Measurements from ENCODE around the gene DUSP15. TPM values are rescaled to one million over a fixed set of nuclear protein-coding genes. Genes with fewer than 3 reads are reported as not detected.

Gene DUSP15
- total RNA-seq, 1 experiment from 2014 or later: 9.1 TPM

DNA sequence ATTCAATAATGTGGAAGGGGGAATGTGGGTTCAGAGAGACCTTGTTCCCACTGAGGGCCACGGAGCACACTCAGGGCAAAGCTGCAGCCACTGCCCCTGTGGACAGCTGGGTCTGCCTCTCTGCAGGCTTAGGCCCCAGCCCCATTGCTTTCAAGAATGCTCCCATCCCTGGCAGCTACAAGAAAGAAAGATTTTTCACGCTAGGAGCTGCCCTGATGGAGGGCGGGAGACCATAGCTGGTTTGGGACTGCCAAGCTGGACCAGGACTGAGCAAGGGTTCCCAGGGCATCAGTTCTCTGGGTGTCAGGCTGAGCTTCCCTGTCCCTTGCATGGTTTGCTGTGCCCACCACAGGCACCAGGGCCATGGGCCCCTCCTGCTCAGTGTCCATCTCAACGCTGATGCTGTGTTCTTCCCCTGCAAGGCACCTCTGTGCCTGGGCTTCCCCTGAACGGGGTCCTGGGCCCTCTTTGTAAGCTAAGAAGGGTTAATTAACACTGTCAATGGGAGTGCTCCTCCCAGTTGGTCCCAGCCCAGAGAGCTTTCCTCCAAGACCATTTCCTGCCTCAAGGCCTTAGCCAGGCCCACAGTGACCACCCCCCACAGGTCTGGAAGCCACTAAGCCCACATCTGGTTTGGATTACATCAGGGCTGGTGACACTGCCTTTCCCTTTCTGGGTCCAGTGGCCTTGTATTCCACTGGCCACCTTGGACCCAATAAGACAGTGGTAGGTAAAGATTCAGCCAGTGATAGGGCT lies 33.3 kb downstream of the DUSP15 start:
- intact Hi-C loops (cut with micrococcal nuclease; ENCODE audit: unreplicated experiment): no loop called here
- peaks cover 5% of the 10 kb centered on the region for H3K4me1 Mint-ChIP-seq (ENCODE audit: low read depth, unreplicated experiment)
- ChIA-PET CTCF (interaction anchor here (0.6 to 2.5 kb wide), 5 partner anchors 10 to 267 kb away, joined by 3 to 14 read pairs (median 7); no protein-coding TSS in a partner anchor), POLR2A (no interaction called here)
- no peaks in the 10 kb centered on the region for H3K36me3 Mint-ChIP-seq (ENCODE audit: insufficient read depth, unreplicated experiment)
- H3K9me3 Mint-ChIP-seq (ENCODE audit: unreplicated experiment): no peaks in the 10 kb centered on the region
- no peak overlapping the region for H3K4me3 Mint-ChIP-seq (ENCODE audit: unreplicated experiment)
- Histone ChIP-seq H3K9me3 (no peaks in the 10 kb centered on the region), H3K4me3 (ENCODE audit: low read depth, low read length) (no peak overlapping the region), H3K4me1 (peaks cover 13% of the 10 kb centered on the region), H3K36me3 (ENCODE audit: control insufficient read depth, insufficient read depth, low read length) (no peaks in the 10 kb centered on the region), H3K27me3 (replicated peaks; ENCODE audit: control insufficient read depth, insufficient read depth, low read length) (no peaks in the 10 kb centered on the region)
- no peak overlapping the region for H3K27ac Mint-ChIP-seq (ENCODE audit: unreplicated experiment)
- TF ChIP-seq, protein P1, sequence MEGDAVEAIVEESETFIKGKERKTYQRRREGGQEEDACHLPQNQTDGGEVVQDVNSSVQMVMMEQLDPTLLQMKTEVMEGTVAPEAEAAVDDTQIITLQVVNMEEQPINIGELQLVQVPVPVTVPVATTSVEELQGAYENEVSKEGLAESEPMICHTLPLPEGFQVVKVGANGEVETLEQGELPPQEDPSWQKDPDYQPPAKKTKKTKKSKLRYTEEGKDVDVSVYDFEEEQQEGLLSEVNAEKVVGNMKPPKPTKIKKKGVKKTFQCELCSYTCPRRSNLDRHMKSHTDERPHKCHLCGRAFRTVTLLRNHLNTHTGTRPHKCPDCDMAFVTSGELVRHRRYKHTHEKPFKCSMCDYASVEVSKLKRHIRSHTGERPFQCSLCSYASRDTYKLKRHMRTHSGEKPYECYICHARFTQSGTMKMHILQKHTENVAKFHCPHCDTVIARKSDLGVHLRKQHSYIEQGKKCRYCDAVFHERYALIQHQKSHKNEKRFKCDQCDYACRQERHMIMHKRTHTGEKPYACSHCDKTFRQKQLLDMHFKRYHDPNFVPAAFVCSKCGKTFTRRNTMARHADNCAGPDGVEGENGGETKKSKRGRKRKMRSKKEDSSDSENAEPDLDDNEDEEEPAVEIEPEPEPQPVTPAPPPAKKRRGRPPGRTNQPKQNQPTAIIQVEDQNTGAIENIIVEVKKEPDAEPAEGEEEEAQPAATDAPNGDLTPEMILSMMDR (IDR thresholded peaks at IDR 0.05; ENCODE audit: insufficient read depth in 1 of 2, low read depth in 1 of 2, low read length in 1 of 2, severe bottlenecking in 1 of 2, unreplicated experiment in 1 of 2): no peak
- no peak for DNase-seq
- no TSS peak for BruUV-seq (replicated peaks)
- H3K27me3 Mint-ChIP-seq (ENCODE audit: insufficient read depth, unreplicated experiment): no peaks in the 10 kb centered on the region

- no TSS peak for BruUV-seq (replicated peaks)
- Mint-ChIP-seq H3K27me3 (ENCODE audit: insufficient read depth, unreplicated experiment) (no peaks in the 10 kb centered on the region), H3K4me3 (ENCODE audit: unreplicated experiment) (no peak overlapping the region), H3K27ac (ENCODE audit: unreplicated experiment) (no peak overlapping the region), H3K9me3 (ENCODE audit: unreplicated experiment) (no peaks in the 10 kb centered on the region), H3K36me3 (ENCODE audit: insufficient read depth, unreplicated experiment) (no peaks in the 10 kb centered on the region), H3K4me1 (ENCODE audit: low read depth, unreplicated experiment) (peaks cover 5% of the 10 kb centered on the region)
- peak; percentile 58 to 76 for DNase-seq
- ChIA-PET CTCF (interaction anchor here (0.8 to 2.5 kb wide), 5 partner anchors 9 to 112 kb away, joined by 3 to 14 read pairs (median 7); no protein-coding TSS in a partner anchor), POLR2A (no interaction called here)
- H3K4me3 ChIP-seq (ENCODE audit: low read depth, low read length): no peak overlapping the region
- H3K27me3 ChIP-seq (replicated peaks; ENCODE audit: control insufficient read depth, insufficient read depth, low read length): no peaks in the 10 kb centered on the region
- H3K4me1 ChIP-seq: peaks cover 13% of the 10 kb centered on the region
- TF ChIP-seq, protein P1 (IDR thresholded peaks at IDR 0.05; ENCODE audit: insufficient read depth in 1 of 2, low read depth in 1 of 2, low read length in 1 of 2, severe bottlenecking in 1 of 2, unreplicated experiment in 1 of 2): no peak
- intact Hi-C loops (cut with micrococcal nuclease; ENCODE audit: unreplicated experiment): no loop called here
- no peaks in the 10 kb centered on the region for H3K36me3 ChIP-seq (ENCODE audit: control insufficient read depth, insufficient read depth, low read length)
- no peaks in the 10 kb centered on the region for H3K9me3 ChIP-seq
Observed at GRCh38 chr20:31835977-31836852, 34.1 kb downstream of the DUSP15 start.

DNA sequence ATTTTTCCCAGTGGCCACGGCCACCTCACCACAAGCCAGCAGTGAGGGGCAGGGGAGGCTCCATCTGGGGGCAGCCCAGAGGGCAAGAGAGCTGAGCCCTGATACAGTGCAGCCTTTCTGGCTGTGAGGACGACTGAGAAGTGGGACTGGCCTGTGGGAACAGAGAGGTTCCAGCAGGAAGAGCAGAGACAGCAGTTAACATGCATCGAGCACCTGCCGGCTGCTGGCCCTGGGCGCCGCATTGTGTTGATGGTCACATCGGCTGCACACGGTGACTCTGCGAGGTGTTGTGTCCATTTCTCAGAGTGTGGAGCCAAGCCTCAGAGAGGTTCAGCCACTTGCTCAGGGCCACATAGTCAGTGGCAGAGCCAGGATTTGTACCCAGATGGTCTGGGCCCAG lies 34.8 kb downstream of the DUSP15 start:
- no peaks in the 10 kb centered on the region for H3K9me3 Mint-ChIP-seq (ENCODE audit: unreplicated experiment)
- H3K27me3 Mint-ChIP-seq (ENCODE audit: insufficient read depth, unreplicated experiment): no peaks in the 10 kb centered on the region
- ChIA-PET CTCF (interaction anchor here (1.3 to 2.0 kb wide), 2 partner anchors 16 to 18 kb away, joined by 4 to 8 read pairs; no protein-coding TSS in a partner anchor), POLR2A (no interaction called here)
- Histone ChIP-seq H3K36me3 (ENCODE audit: control insufficient read depth, insufficient read depth, low read length) (no peaks in the 10 kb centered on the region), H3K9me3 (no peaks in the 10 kb centered on the region), H3K27me3 (replicated peaks; ENCODE audit: control insufficient read depth, insufficient read depth, low read length) (no peaks in the 10 kb centered on the region), H3K4me3 (ENCODE audit: low read depth, low read length) (no peak overlapping the region), H3K4me1 (peaks cover 13% of the 10 kb centered on the region)
- TF ChIP-seq, protein P1 (IDR thresholded peaks at IDR 0.05; ENCODE audit: insufficient read depth in 1 of 2, low read depth in 1 of 2, low read length in 1 of 2, severe bottlenecking in 1 of 2, unreplicated experiment in 1 of 2): no peak
- intact Hi-C loops (cut with micrococcal nuclease; ENCODE audit: unreplicated experiment): no loop called here
- no peaks in the 10 kb centered on the region for H3K36me3 Mint-ChIP-seq (ENCODE audit: insufficient read depth, unreplicated experiment)
- H3K4me1 Mint-ChIP-seq (ENCODE audit: low read depth, unreplicated experiment): peaks cover 5% of the 10 kb centered on the region
- no peak for DNase-seq
- no peak overlapping the region for H3K4me3 Mint-ChIP-seq (ENCODE audit: unreplicated experiment)
- BruUV-seq (replicated peaks): no TSS peak
- H3K27ac Mint-ChIP-seq (ENCODE audit: unreplicated experiment): no peak overlapping the region

All from Caco-2 (cell line).